GM21825 (cell line): ENCODE results near the gene ITLN1.

Experiments
- ATAC-seq: cut with Tn5 transposase; IDR thresholded peaks from one replicate; pipeline ENCODE4 v1.9.1; 2021; ENCODE audit warnings: mild to moderate bottlenecking, moderate library complexity; ENCODE audit not compliant: unreplicated experiment

Gene ITLN1

DNA sequence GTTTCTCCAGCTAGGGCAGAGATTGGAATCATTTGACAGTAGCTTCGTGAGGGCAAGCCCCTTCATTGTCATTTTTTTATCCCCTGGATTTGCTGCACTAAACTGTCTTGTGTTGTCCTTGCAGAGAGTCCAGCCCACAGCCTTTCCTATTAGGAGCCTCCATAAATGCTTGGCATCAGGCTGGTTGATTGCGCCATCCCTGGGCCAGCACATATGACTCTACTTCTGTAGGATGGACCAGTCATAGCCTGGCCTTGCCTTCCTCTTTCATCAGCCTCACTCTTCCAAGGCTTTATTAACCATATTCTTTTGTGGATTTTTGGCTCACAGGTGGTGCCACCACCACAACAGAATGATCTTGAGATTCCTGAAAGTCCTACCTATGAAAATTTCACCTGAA, 57.6 kb downstream of the ITLN1 start:
- ATAC-seq, result no peak

DNA sequence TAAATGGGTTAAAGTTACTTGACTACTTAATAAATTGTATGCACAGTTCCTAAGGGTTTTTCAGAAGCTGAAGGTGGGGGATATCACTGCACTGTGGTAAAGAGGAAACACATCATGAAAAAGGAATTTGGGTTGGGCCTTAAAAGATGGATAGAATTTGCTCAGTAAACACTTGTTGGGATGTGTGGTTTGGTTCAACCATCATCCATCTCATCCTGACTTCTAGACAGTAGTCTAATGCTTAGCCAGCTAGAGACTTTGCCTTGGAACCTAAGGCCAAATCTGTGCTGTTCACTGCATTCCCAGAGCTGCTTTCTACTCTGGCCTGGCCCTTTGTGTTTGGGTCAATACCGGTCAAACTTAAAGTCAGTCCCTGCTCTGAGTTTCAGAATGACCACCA, 58.4 kb downstream of the ITLN1 start:
- no peak for ATAC-seq
